Small intestine (tissue), 7 donors: ENCODE measurements around the gene TLR4. TPM values are rescaled to one million over a fixed set of nuclear protein-coding genes. Genes with fewer than 3 reads are reported as not detected.

Source experiments
- DNase-seq, 2 donors: peaks; one replicate each; pipeline versions ENCODE4 v3.0.0 to v3.0.0-alpha.2; 2013
- FAIRE-seq: peaks from 2 replicates; lab custom pipeline; 2012; peaks lifted over from hg19 to GRCh38; lab: Jason Lieb, UNC
- H3K27ac ChIP-seq, 3 donors: one replicate each; pipeline ENCODE4 v1.5.1; 2013; ENCODE audit warnings: low read length in 2 of 3, mild to moderate bottlenecking in 2 of 3, control low read depth in 1 of 3, inconsistent platforms in 1 of 3, low read depth in 1 of 3, moderate library complexity in 1 of 3
- H3K27me3 ChIP-seq, 3 donors: one replicate each; pipeline ENCODE4 v1.6.1; 2013; ENCODE audit warnings: low read length in 3 of 3, inconsistent platforms in 1 of 3; ENCODE audit not compliant: control insufficient read depth in 3 of 3, insufficient read depth in 3 of 3
- H3K36me3 ChIP-seq, 3 donors: one replicate each; pipeline ENCODE4 v1.6.1; 2013; ENCODE audit warnings: low read length in 3 of 3, inconsistent platforms in 1 of 3, low read depth in 1 of 3, mild to moderate bottlenecking in 1 of 3, moderate library complexity in 1 of 3; ENCODE audit not compliant: control insufficient read depth in 3 of 3, insufficient read depth in 2 of 3
- H3K4me1 ChIP-seq, 3 donors: one replicate each; pipeline ENCODE4 v1.6.1; 2013; ENCODE audit warnings: low read length in 2 of 3, inconsistent platforms in 1 of 3, low read depth in 1 of 3, mild to moderate bottlenecking in 1 of 3, moderate library complexity in 1 of 3; ENCODE audit not compliant: control insufficient read depth in 3 of 3, insufficient read depth in 2 of 3
- H3K4me3 ChIP-seq, 3 donors: one replicate each; pipeline ENCODE4 v1.5.1; 2013; ENCODE audit warnings: low read length in 3 of 3, control low read depth in 1 of 3, inconsistent platforms in 1 of 3, low read depth in 1 of 3, mild to moderate bottlenecking in 1 of 3, moderate library complexity in 1 of 3
- H3K9me3 ChIP-seq, 2 donors: one replicate each; pipeline ENCODE4 v1.6.1; 2013; ENCODE audit warnings: low read depth in 1 of 2, low read length in 1 of 2; ENCODE audit not compliant: control insufficient read depth in 2 of 2, insufficient read depth in 1 of 2
- WGBS, 3 donors: extraction: QIAGEN DNeasy Blood & Tissue Kit; methylation state at CpG; one replicate each; pipeline ENCODE4 v1.1.7; 2013; 5-methylcytosine and 5-hydroxymethylcytosine counted together
- polyA plus RNA-seq, 4 donors: library from polyadenylated mRNA; stranded (reverse) in 3 of 4; unstranded in 1 of 4; fragments of 200-250 nt in 3 of 4; fragments of 120-200 nt in 1 of 4; gene quantifications; one replicate each; pipeline versions ENCODE4 v1.2.1 to v1.2.3, GENCODE V29; 2013
- donor health status: healthy with polysubstance abuse.
- donor health status: control.
- donor health status: control.
- donor health status: Bipolar disorder and iron deficiency.
- donor health status: healthy.

The TLR4 gene
- polyA plus RNA-seq, 4 donors: 0.89 to 5.2 (median 2.6) TPM

- H3K9me3 ChIP-seq: no peaks in the 10 kb centered on the region
- H3K4me1 ChIP-seq: no peaks in the 10 kb centered on the region
- WGBS, 3 donors: 79 to 93% (median 80%) methylated on average over 2 of the region's 2 CpGs
- peaks cover 0 to 5% (median 0%) of the 10 kb centered on the region in 3 donors for H3K27me3 ChIP-seq
- no peak for DNase-seq
- H3K36me3 ChIP-seq: no peaks in the 10 kb centered on the region
- no peak overlapping the region for H3K27ac ChIP-seq
- H3K4me3 ChIP-seq: no peak overlapping the region
- no peak for FAIRE-seq
These were observed 48.7 kb downstream of the TLR4 start for GRCh38 chr9:117752894-117753293.

- H3K27ac ChIP-seq: no peak overlapping the region
- no peaks in the 10 kb centered on the region for H3K36me3 ChIP-seq
- peaks cover 0 to 5% (median 0%) of the 10 kb centered on the region in 3 donors for H3K27me3 ChIP-seq
- no peak overlapping the region for H3K4me3 ChIP-seq
- H3K4me1 ChIP-seq: no peaks in the 10 kb centered on the region
- no peaks in the 10 kb centered on the region for H3K9me3 ChIP-seq
- no peak for DNase-seq
- FAIRE-seq: no peak
- WGBS, 3 donors: 71 to 86% (median 80%) methylated on average over 5 of the region's 5 CpGs
These were observed 53.5 kb downstream of the TLR4 start for GRCh38 chr9:117757561-117758190.

DNA sequence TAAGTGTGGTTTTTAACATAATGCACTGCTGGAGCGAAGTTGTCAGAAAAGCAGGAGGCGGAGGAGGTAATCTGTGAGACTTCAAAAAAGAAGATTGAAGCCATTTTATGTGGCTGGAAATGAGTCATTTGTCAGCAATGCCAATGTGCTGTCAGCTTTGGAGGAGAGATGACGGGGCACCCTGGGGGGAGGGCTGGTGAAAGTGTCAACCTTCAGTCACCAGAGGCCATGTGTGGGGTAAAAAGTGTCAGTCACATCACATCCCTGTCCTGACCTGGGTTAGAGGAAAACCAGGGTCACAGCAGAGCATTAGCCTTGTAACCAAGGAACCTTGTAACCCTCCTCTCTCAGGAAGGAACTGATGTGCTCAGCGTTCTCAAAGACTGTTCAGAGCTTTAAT is 59.1 kb downstream of the TLR4 start:
- no peak for FAIRE-seq
- no peak for DNase-seq
- H3K36me3 ChIP-seq: no peaks in the 10 kb centered on the region
- no peaks in the 10 kb centered on the region for H3K9me3 ChIP-seq
- WGBS, 3 donors: 59 to 73% (median 70%) methylated on average over 4 of the region's 4 CpGs
- H3K27ac ChIP-seq: no peak overlapping the region
- no peak overlapping the region for H3K4me3 ChIP-seq
- no peaks in the 10 kb centered on the region for H3K27me3 ChIP-seq
- no peaks in the 10 kb centered on the region for H3K4me1 ChIP-seq

DNA sequence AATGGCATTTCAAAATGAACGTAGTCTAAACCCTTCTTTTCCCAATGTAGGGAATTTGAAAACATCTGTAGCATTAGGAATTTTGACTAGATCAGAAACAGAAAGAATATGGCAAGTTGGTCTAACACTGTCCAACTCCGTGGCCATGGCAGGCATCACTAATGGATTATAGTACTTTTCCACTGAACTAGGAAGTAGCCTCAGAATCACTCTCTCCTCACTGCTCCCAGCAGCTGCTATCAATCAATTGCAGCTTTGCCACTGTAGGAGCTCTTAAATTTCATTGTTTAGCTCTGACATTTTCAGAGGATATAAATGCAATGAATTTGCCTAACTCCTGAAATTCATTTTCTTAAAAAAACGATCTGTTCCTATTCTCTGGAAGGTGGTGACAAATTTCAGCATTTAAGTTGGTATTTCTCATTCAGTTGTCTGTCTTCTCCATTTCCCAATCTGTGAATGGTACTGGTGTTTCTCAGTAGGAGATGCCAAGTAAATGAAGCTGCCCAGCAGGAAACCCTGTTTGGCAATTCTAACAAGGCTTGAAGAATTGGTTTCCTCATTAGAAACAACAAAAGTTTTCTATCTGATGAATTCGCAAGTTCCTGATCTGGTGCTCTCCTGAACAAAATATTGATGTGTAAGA is 64.7 kb downstream of the TLR4 start:
- H3K27me3 ChIP-seq: no peaks in the 10 kb centered on the region
- H3K27ac ChIP-seq: no peak overlapping the region
- 60 to 82% (median 76%) methylated on average over 4 of the region's 4 CpGs for WGBS, 3 donors
- no peak for DNase-seq
- FAIRE-seq: no peak
- H3K4me3 ChIP-seq: no peak overlapping the region
- H3K9me3 ChIP-seq: no peaks in the 10 kb centered on the region
- no peaks in the 10 kb centered on the region for H3K36me3 ChIP-seq
- H3K4me1 ChIP-seq: no peaks in the 10 kb centered on the region

DNA sequence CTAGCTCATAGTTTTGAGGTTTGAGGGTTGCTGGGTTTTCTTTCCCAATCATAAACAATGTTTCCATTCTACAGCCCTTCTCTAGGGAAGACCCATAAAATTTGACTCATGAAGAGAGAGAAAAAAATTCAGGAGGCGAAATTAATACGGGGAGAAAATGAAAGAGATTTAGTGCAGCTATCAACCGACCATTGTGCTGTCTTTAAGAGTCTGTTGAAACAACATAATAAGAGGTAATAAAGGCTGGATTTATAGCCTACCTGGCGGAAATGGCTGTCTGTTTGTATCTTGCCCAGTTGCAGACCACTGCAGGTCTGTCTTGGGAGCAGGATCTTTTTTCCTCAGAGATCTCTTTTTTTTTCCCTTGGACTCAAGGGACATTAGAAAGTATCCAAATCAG is 66.9 kb downstream of the TLR4 start:
- DNase-seq (peak; percentile 10 to 37), FAIRE-seq (no peak)
- WGBS, 3 donors: 10 to 29% (median 28%) methylated on average over 4 of the region's 4 CpGs
- no peaks in the 10 kb centered on the region for H3K9me3 ChIP-seq
- H3K36me3 ChIP-seq: no peaks in the 10 kb centered on the region
- no peaks in the 10 kb centered on the region for H3K4me1 ChIP-seq
- no peak overlapping the region for H3K27ac ChIP-seq
- no peaks in the 10 kb centered on the region for H3K27me3 ChIP-seq
- H3K4me3 ChIP-seq: no peak overlapping the region

DNA sequence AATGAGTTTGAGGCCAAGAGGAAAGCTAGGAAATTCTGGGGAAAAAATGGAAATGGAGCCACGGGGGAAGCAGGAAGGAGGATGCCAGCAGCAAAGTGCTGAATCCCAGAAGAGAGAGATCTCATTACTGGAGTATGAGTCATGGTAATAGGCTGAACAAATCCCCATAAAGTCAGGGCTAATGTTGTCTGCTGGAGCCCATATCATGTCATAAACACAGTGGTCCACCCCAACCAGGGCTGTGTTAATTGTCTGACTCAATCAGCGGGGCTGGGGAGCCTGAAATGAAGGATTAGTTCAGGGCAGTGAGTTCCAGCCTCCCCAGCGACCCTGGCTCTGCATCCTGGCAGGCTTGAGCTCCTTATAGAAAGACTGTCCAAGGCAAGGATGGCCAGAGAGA is 68.8 kb downstream of the TLR4 start:
- peak; percentile 8 to 9 for DNase-seq
- no peak for FAIRE-seq
- Histone ChIP-seq H3K27me3 (no peaks in the 10 kb centered on the region), H3K4me3 (no peak overlapping the region), H3K4me1 (no peaks in the 10 kb centered on the region), H3K9me3 (no peaks in the 10 kb centered on the region), H3K27ac (no peak overlapping the region), H3K36me3 (no peaks in the 10 kb centered on the region)
- WGBS, 3 donors: 29 to 51% (median 33%) methylated on average over 3 of the region's 3 CpGs
